Lung (tissue), 12 donors: ENCODE data around the gene RNF112. TPM values are rescaled to one million over a fixed set of nuclear protein-coding genes. Genes with fewer than 3 reads are reported as not detected.

Experiments used
- ATAC-seq: fragments of 200-7000 bp; cut with Tn5 transposase; one replicate; pipeline ENCODE4 v1.9.1; 2020; ENCODE audit warnings: moderate number of reproducible peaks; ENCODE audit not compliant: insufficient read depth, low FRiP score
- DNase-seq, 3 donors: peaks; one replicate each; pipeline ENCODE4 v3.0.0-alpha.2; 2013 to 2017
- H3K27ac ChIP-seq, 2 donors: one replicate each; pipeline ENCODE4 v1.5.1; 2013; ENCODE audit warnings: mild to moderate bottlenecking in 2 of 2, moderate library complexity in 2 of 2, control low read depth in 1 of 2, inconsistent platforms in 1 of 2, low read depth in 1 of 2, low read length in 1 of 2
- H3K27me3 ChIP-seq, 3 donors: one replicate each; pipeline ENCODE4 v1.5.1; 2013; ENCODE audit warnings: low read length in 2 of 3; ENCODE audit not compliant: control insufficient read depth in 3 of 3, insufficient read depth in 3 of 3
- H3K36me3 ChIP-seq, 4 donors: one replicate each; pipeline ENCODE4 v1.5.1; 2013; ENCODE audit warnings: low read length in 4 of 4, mild to moderate bottlenecking in 1 of 4, moderate library complexity in 1 of 4; ENCODE audit not compliant: control insufficient read depth in 4 of 4, insufficient read depth in 4 of 4
- H3K4me1 ChIP-seq, 5 donors: one replicate each; pipeline ENCODE4 v1.5.1; 2013; ENCODE audit warnings: low read length in 5 of 5, mild to moderate bottlenecking in 2 of 5, moderate library complexity in 1 of 5; ENCODE audit not compliant: control insufficient read depth in 5 of 5, insufficient read depth in 5 of 5
- H3K4me3 ChIP-seq: one replicate; pipeline ENCODE4 v1.5.1; 2013; ENCODE audit warnings: mild to moderate bottlenecking, control low read depth, moderate library complexity
- H3K9ac ChIP-seq, 2 donors: one replicate each; pipeline ENCODE4 v1.5.1; 2013; ENCODE audit warnings: low read length in 2 of 2, control low read depth in 1 of 2; ENCODE audit not compliant: insufficient read depth in 1 of 2
- H3K9me3 ChIP-seq, 4 donors: one replicate each; pipeline ENCODE4 v1.5.1; 2013; ENCODE audit warnings: low read length in 3 of 4, mild to moderate bottlenecking in 1 of 4, moderate library complexity in 1 of 4; ENCODE audit not compliant: control insufficient read depth in 4 of 4, insufficient read depth in 3 of 4
- WGBS, 2 donors: extraction: QIAGEN DNeasy Blood & Tissue Kit; methylation state at CpG; one replicate each; pipeline ENCODE4 v1.1.7; 2013; 5-methylcytosine and 5-hydroxymethylcytosine counted together
- polyA plus RNA-seq, 2 donors: library from polyadenylated mRNA; stranded (reverse); fragments of 200-250 nt; gene quantifications; one replicate each; pipeline ENCODE4 v1.2.1, GENCODE V29; 2013
- total RNA-seq, 2 donors: library from RNA; depleted of rRNA in 1 of 2; stranded (reverse); fragments of >200 nt in 1 of 2; gene quantifications; one replicate each; pipeline ENCODE4 v1.2.1, GENCODE V29; 2014 to 2021
- TF ChIP-seq, protein P1 (sequence below): IDR thresholded peaks from 2 replicates; pipeline ENCODE4 v1.5.1; 2012; ENCODE audit warnings: mild to moderate bottlenecking; ENCODE audit errors: control extremely low read depth, extremely low read depth
- donor health status: control.
- donor health status: control.
- donor health status: Bipolar disorder and iron deficiency.
- donor health status: healthy.
- donor health status: DM: yes; HTN: yes; CAD: no.

The RNF112 gene
- total and polyA plus RNA-seq, 4 donors = 2.4 to 6.9 (median 3.3) TPM

DNA sequence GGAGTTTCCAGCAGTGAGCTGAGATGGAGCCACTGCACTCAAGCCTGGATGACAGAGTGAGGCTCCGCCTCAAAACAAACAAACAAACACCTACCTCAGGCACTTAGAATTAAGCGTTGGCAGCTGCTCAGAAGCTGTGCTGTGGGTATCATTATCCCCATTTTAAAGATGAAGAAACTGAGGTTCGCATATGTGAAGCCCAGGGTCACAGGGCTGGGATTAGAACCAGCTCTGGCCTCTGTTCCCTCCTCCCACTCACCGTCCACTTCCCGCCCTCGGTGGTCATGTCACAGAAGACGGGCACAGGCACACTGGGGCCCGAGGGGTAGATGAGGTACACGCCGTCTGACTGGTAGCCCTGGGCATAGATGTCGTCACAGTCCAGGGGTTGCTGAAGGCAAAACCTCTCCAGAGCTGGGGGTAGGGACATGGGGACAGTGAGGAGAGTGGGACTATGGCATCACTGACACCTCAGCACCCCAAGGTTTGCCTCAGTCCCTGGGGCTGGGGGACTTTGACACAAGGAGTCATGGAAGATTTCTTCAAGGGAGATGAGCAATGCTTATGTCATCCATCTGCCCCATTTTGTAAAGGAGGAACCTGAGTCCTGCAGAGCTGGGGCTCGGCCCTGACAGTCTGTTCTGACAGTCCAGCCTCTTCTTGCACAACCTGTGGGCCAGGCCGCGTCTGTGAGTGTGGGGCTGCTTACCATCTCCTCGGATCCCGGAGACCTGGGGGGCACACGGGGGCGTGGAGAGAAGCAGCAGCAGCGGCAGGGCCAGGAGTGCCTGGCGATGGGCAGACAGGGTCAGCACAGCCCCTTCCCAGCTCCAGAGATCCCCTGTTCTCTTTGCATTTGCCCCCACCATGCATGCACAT lies 24.7 kb upstream of the RNF112 start:
- H3K9me3 ChIP-seq = no peaks in the 10 kb centered on the region
- H3K27me3 ChIP-seq = no peaks in the 10 kb centered on the region
- peak overlapping the region in 1 of 2 donors; percentile 72 for H3K9ac ChIP-seq
- ATAC-seq = peak; percentile 27
- TF ChIP-seq, protein P1, sequence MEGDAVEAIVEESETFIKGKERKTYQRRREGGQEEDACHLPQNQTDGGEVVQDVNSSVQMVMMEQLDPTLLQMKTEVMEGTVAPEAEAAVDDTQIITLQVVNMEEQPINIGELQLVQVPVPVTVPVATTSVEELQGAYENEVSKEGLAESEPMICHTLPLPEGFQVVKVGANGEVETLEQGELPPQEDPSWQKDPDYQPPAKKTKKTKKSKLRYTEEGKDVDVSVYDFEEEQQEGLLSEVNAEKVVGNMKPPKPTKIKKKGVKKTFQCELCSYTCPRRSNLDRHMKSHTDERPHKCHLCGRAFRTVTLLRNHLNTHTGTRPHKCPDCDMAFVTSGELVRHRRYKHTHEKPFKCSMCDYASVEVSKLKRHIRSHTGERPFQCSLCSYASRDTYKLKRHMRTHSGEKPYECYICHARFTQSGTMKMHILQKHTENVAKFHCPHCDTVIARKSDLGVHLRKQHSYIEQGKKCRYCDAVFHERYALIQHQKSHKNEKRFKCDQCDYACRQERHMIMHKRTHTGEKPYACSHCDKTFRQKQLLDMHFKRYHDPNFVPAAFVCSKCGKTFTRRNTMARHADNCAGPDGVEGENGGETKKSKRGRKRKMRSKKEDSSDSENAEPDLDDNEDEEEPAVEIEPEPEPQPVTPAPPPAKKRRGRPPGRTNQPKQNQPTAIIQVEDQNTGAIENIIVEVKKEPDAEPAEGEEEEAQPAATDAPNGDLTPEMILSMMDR = no peak
- H3K4me1 ChIP-seq = peaks cover 0 to 86% (median 54%) of the 10 kb centered on the region in 5 donors
- DNase-seq = peak in 2 of 3 donors; percentile 49 to 59
- no peak overlapping the region for H3K4me3 ChIP-seq
- H3K27ac ChIP-seq = peak overlapping the region; percentile 68 to 79
- peaks cover 2 to 40% (median 30%) of the 10 kb centered on the region in 4 donors for H3K36me3 ChIP-seq
- 34 to 53% methylated on average over 20 of the region's 20 CpGs for WGBS, 2 donors

DNA sequence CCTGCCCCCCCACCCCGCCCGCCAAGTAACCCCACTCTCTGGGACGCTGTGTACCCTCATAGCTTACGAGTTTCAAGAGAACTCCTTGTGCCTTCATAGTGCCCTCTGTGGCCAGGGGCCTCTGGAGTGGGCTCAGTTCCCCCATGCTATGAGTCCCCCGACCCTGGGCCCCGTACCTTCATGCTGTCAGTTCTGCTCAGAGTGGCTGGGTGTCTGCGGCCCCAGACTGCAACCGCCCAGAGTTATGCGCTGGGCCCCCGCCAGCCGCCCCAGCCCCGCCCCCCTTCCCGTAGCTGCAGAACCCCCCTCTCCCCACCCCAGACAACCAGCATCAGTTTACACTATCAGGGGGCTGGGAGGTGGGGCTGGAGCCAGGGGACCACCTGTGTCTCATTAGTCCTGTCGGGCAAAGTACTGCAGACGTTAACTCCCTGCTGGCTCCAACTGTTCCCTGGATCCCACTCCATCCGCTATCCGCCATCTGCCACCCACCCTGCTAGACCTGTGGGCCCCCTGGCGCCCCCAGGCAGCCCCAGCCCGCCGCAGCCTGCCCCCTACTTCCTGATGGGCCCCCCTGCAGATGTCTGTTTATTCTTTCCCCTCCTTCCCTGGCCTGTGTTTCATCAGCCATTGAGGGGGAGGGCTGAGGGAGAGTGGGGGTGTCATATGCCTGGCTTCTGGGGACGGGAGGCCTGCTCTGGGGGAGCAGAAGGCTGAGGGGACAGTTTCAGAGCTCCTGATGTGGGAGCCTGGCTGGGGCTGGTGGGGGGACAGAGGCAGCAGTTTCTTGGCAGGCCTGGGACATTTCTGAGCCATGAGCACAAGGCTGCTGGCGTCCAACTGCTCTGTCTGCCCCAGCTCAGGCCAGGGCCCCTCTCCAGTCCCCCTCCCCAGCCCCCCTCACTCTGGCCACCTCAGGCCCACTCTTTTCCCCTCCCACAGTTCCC lies 23.8 kb upstream of the RNF112 start, which contains the start of gene MFAP4:
Gene MFAP4 (minus strand): TSS at position 217 of the 947 bp plus-strand sequence. CDS start 35 bp downstream, at position 182.
- Histone ChIP-seq H3K4me3 (no peak within 1 kb of the TSS), H3K4me1 (peaks cover 0 to 87% (median 56%) of the 10 kb centered on the region in 5 donors), H3K27me3 (no peaks in the 10 kb centered on the region), H3K27ac (peak within 1 kb of the TSS; percentile 68 to 79), H3K9me3 (no peaks in the 10 kb centered on the region), H3K9ac (peak within 1 kb of the TSS in 1 of 2 donors; percentile 72), H3K36me3 (peaks cover 0 to 34% (median 26%) of the 10 kb centered on the region in 4 donors)
- DNase-seq = peak; percentile 98 to 99 (median 99)
- ATAC-seq = no peak
- WGBS, 2 donors = 12 to 15% methylated on average over 20 to 22 of the region's 22 CpGs
- TF ChIP-seq, protein P1 = no peak

DNA sequence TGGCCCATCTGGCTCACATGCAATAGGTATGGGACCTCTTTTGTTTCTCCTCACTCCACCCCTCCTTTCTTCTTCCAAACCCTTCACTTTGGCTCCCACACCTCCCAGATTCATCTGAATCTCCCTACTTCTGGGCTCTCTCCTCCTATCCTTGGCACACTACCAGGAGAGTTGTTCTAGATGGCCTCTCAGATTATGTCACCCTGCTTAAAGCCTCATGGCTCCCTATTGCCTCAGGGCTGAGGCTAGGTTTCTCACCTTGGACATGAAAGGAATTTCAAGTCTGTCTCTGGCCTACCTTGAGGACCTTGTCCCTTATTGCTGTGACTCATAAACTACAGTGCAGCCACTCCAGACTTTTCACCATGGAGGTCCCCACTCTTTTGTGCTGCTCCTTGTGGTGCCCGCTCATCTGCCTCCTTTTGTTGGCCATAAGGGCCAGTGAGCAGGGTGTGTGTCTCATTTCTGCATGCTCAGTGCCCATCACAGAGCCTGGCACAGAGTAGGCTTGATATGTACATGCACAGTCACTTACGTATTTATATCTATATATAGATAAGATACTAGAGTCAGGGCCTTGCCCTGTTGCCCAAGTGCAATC lies 23.0 kb upstream of the RNF112 start:
- peaks cover 0 to 29% (median 20%) of the 10 kb centered on the region in 4 donors for H3K36me3 ChIP-seq
- peak overlapping the region; percentile 30 to 79 for H3K27ac ChIP-seq
- H3K4me1 ChIP-seq = peaks cover 0 to 80% (median 48%) of the 10 kb centered on the region in 5 donors
- no peaks in the 10 kb centered on the region for H3K9me3 ChIP-seq
- TF ChIP-seq, protein P1 = no peak
- no peaks in the 10 kb centered on the region for H3K27me3 ChIP-seq
- ATAC-seq (no peak), DNase-seq (no peak)
- H3K4me3 ChIP-seq = no peak overlapping the region
- 93 to 96% methylated on average over 2 of the region's 2 CpGs for WGBS, 2 donors
- peak overlapping the region in 1 of 2 donors; percentile 51 for H3K9ac ChIP-seq
